ENCODE measurements around the gene GALNT16.

DNA sequence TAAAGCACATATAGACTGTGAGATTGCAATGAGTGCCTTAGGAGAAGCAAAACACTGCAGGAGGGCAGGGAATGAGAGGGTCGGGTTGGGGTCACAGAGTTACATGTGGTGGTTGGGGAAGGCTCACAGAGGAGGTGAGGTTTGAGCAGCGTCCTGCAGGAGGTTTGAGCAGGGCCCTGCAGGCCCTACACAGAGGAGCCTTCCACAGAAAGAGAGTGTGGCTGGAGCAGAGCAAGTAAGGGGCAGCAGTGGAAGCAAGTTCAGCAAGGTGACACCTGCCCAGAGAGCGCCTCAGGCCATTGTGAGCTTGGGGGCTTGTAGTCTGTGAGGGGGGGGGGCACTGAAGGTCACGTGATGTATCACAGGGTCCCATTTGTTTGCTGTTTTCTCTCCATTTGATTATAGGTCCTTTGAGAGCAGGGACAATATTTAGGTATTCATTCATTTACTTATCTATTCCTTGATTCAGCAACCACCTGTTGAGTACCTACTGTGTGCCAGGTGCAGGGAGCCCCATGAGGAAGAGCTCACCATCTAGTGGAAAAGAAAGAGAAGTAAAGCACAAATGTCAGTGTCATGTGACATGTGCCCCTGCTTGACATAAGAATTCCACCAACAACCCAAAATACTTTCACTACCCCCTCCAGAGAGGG, 56.6 kb downstream of the GALNT16 start:
- TF ChIP-seq POLR2A (IDR thresholded peaks at IDR 0.05): no peak
- TF ChIP-seq, protein P1, sequence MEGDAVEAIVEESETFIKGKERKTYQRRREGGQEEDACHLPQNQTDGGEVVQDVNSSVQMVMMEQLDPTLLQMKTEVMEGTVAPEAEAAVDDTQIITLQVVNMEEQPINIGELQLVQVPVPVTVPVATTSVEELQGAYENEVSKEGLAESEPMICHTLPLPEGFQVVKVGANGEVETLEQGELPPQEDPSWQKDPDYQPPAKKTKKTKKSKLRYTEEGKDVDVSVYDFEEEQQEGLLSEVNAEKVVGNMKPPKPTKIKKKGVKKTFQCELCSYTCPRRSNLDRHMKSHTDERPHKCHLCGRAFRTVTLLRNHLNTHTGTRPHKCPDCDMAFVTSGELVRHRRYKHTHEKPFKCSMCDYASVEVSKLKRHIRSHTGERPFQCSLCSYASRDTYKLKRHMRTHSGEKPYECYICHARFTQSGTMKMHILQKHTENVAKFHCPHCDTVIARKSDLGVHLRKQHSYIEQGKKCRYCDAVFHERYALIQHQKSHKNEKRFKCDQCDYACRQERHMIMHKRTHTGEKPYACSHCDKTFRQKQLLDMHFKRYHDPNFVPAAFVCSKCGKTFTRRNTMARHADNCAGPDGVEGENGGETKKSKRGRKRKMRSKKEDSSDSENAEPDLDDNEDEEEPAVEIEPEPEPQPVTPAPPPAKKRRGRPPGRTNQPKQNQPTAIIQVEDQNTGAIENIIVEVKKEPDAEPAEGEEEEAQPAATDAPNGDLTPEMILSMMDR (IDR thresholded peaks at IDR 0.05): no peak
